Renal cortex interstitium (tissue), 11 donors: ENCODE results near the gene FCGR3A. TPM values are rescaled to one million over a fixed set of nuclear protein-coding genes. Genes with fewer than 3 reads are reported as not detected.
"Not testable (repeated sequence)": the region's sequence is repeated elsewhere in the genome, so short reads cannot be mapped to it uniquely, and the experiment has no call there.

Experiments used
- DNase-seq, 11 donors: peaks; one replicate each; pipeline ENCODE4 v3.0.0-alpha.2; 2013; ENCODE audit warnings: low read depth in 9 of 11, low spot score in 4 of 11; ENCODE audit errors: extremely low read depth in 1 of 11
- polyA plus RNA-seq, 3 donors: library from polyadenylated mRNA; unstranded; fragments of 120-200 nt; gene quantifications; one replicate each; pipeline ENCODE4 v1.2.1, GENCODE V29; 2013; ENCODE audit not compliant: insufficient read length in 3 of 3

FCGR3A gene
- polyA plus RNA-seq, 3 donors = 1.6 to 2.7 (median 2.6) TPM

DNA sequence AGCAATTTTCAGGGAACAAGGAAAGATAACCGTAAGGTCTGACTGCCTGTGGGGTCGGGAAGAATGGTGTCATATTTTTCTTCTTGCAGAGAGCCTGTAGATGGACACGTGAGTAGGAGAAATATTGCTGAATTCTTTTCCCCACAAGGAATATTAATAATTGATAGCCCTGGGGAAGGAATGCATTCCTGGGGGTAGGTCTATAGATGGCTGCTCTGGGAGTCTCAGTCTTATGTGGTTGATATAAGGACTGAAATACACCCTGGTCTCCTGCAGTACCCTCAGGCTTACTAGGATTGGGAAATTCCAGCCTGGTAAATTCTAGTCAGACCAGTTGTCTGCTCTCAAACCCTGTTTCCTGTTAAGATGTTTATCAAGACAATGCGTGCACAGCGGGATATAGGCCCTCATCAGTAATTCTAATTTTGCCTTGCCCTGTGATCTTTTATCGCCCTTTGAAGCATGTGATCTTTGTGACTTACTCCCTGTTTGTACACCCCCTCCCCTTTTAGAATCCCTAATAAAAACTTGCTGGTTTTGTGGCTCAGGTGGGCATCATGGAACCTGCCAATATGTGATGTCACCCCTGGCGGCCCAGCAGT is 12.4 kb downstream of the FCGR3A start:
- DNase-seq = not testable (repeated sequence)

DNA sequence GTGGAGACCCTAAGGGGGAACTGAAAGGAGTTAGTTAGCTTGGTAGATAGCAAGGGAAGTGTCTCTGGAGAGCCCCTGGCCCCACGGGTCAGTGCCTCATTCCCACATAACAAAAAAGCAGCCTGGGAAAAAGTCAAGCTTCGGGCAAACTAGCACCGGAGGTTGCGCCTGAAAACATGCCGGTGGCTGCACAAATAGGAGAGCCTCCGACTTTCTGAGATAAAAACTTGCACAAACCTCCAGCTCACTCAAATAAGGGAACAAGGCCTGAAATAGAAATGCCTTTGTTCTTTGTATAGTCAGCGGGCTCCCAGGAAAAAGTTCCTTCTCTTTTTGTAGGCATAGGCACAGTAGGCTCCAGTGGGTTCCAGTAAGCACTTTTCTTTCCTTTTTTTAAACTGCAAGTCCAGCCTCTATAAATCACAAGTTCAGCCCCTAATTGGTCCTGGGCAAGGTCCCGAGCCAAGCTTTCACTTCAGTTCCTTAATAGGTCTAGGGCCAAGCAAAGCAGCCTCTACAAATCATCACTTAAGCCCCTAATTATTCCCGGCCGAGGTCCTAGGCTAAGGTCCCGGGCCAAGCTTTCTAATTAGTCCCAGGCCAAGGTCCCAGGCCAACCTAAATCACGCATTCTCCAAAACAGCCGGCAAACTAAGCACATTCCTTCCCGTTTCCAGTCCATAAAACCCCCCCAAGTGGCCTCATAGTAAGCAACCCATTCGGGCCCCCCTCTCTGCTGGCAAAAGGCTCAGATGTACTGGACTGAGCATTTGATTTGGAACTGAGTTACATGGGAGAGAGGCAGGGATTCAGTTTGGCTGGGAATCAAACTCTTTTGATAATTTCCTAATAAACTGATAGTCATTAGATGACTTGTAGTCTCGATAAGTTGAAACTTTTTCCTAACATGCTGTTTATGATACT is 16.7 kb downstream of the FCGR3A start:
- DNase-seq = peak in 5 of 11 donors; percentile 50 to 77 (median 72)

DNA sequence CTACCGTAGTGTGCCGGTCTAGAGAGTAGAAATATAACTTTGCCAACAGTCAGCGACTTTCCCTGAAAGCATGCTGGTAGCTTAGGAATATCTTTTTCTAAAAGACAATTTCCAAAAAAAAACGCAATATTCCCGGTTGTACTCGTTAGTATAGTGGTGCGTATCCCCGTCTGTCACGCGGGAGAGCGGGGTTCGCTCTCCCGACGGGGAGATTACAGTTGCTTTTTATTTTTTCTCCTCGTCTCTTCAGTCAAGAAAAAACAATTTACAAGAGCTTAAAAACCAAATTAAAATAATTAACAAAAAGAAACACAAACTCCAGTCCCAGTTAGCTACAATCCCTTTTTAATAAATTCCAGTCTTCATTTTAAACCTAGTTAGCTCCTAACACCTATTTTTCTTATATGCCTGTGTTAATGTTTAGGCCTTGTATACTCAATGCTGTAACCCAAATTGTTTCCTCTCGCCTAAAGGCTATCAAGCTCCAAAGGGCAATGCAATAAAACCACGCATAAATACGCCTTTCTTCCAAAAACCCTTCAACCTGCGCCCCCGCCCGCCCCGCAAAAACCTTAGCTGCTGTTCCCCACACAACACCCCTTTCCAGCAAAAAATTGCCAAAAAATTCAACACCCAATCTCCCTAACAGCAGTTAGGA is 17.5 kb downstream of the FCGR3A start:
- no peak for DNase-seq

DNA sequence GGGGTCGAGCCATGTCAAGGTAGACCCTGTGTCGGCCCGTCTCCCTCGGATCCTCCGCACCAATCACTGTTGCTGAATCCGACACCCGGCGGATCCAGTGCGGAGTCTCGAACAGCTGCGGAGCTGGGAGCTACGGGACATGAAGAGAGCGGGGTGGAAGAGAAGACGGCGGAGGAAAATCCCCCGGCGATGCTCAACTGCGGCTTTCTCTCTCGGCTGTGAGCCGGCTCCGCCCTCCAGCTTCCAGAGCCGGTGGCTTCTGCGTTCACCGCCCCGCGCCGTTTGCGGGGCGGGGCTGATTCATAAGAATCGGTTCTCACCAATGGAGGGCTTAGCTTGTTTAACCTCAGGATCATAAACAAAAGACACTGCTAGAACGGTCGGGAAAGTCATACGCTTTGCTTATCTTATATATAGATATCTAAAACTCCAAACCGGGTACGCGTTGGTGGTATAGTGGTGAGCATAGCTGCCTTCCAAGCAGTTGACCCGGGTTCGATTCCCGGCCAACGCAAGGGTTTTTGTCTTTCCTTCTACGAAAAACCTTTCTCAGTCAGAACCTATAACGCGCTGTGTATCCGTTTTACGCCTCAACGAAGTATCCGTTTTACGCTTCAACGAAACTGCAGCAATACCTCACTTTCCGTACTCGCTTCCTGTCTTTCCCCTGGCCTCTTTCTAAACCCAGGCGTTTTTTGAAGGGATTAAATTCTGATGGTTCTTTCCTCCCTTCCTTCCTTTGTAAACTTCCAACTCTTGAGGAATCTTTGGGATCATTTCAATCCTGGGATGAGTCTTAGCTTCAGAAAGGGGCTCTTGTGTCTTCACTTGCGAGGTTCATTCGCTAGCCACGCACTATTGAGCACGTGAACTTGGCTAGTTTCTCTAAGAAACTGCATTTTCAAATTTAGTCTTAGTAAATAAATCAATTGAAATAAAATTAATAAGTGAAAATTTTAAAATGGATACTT is 18.7 kb downstream of the FCGR3A start:
- peak in 10 of 11 donors; percentile 70 to 85 (median 74) for DNase-seq

DNA sequence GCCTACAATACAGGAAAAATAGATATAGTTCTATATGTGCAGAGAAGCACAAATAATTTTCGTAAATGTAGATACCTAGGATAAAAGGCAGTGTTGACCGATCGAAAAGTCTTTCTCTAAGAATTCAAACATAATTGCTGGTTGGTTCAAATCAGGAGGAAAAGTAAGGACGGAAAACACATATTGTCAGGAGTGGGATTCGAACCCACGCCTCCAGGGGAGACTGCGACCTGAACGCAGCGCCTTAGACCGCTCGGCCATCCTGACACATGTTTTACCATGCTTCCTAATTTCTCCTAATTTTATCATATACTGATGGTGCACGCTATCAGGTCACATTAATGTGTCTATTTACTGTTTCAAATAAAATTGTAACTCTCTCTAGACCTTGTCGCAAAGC is 19.5 kb downstream of the FCGR3A start:
- peak in 1 of 11 donors; percentile 42 for DNase-seq

DNA sequence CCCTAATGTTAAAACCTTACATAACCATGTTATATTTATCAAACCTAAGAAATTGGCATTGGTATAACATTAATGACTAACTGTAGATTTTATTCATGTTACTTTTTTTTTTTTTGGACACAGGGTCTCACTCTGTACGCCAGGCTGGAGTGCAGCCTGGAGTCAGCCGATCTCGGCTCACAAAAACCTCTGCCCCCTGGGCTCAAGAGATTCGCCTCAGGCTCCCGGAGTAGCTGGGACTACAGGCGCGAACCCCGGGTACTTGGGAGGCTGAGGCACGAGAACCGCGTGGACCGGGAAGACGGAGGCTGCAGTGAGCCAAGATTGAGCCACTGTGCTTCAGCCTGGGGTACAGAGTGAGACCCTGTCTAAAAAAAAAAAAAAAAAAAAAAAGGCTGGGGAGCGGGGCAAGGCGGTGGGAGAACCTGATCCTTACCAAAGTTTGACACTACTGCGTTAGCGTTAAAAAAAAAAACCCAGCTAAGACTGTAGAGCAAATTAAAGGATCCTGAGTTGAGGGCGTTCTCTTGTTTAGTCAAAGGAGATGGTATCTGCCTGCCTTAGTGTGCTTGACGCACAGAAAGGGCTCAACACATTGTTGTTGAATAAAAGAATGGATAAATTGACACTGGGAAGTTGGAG is 20.0 kb downstream of the FCGR3A start:
- not testable (repeated sequence) for DNase-seq

DNA sequence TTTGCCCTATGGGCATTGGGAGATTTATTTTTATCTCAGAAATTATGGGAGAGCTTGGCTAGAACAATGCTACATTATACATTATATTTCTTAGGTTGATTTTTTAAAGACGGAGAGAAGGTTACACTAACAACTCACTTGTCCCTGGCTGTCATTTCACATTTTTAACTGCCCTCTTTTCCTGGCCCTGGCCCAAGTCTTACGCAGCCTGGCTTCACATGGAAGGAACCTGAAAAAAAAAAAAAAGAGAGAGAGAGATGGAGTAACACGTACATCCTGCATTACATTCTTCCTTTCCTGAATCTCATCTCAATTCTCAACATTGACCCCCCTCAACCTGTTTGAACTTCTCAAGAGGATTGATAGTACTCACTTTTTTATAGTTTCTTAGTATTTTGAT is 21.1 kb downstream of the FCGR3A start:
- not testable (repeated sequence) for DNase-seq

DNA sequence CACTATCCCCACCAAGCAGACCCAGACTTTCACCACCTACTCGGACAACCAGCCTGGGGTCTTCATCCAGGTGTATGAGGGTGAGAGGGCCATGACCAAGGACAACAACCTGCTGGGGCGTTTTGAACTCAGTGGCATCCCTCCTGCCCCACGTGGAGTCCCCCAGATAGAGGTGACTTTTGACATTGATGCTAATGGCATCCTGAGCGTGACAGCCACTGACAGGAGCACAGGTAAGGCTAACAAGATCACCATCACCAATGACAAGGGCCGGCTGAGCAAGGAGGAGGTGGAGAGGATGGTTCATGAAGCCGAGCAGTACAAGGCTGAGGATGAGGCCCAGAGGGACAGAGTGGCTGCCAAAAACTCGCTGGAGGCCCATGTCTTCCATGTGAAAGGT is 23.7 kb downstream of the FCGR3A start:
- DNase-seq = not testable (repeated sequence)

DNA sequence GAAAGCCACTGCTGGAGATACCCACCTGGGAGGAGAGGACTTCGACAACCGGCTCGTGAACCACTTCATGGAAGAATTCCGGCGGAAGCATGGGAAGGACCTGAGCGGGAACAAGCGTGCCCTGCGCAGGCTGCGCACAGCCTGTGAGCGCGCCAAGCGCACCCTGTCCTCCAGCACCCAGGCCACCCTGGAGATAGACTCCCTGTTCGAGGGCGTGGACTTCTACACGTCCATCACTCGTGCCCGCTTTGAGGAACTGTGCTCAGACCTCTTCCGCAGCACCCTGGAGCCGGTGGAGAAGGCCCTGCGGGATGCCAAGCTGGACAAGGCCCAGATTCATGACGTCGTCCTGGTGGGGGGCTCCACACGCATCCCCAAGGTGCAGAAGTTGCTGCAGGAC is 24.3 kb downstream of the FCGR3A start:
- DNase-seq = not testable (repeated sequence)

DNA sequence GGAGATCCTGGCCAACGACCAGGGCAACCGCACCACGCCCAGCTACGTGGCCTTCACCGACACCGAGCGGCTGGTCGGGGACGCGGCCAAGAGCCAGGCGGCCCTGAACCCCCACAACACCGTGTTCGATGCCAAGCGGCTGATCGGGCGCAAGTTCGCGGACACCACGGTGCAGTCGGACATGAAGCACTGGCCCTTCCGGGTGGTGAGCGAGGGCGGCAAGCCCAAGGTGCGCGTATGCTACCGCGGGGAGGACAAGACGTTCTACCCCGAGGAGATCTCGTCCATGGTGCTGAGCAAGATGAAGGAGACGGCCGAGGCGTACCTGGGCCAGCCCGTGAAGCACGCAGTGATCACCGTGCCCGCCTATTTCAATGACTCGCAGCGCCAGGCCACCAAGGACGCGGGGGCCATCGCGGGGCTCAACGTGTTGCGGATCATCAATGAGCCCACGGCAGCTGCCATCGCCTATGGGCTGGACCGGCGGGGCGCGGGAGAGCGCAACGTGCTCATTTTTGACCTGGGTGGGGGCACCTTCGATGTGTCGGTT is 24.8 kb downstream of the FCGR3A start:
- DNase-seq = not testable (repeated sequence)

DNA sequence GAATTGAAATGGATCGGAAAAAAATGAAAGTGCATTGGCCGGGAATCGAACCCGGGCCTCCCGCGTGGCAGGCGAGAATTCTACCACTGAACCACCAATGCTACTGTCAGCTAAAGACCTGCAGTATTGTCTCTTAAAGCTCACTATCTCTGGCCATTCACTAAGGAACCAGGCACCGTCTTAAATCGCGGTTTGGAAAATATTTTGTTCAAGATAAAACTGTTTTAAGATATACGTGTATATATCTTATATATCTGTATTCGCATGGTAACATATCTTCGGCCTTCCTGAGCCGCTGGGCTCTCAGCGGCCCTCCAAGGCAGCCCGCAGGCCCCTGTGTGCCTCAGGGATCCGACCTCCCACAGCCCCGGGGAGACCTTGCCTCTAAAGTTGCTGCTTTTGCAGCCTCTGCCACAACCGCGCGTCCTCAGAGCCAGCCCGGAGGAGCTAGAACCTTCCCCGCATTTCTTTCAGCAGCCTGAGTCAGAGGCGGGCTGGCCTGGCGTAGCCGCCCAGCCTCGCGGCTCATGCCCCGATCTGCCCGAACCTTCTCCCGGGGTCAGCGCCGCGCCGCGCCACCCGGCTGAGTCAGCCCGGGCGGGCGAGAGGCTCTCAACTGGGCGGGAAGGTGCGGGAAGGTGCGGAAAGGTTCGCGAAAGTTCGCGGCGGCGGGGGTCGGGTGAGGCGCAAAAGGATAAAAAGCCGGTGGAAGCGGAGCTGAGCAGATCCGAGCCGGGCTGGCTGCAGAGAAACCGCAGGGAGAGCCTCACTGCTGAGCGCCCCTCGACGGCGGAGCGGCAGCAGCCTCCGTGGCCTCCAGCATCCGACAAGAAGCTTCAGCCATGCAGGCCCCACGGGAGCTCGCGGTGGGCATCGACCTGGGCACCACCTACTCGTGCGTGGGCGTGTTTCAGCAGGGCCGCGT is 25.5 kb downstream of the FCGR3A start, which contains the start of gene HSPA6:
Gene HSPA6, plus strand, starts transcription at position 724 of the 925 bp plus-strand sequence. Its CDS starts 119 bp downstream, at position 843.
- peak in 10 of 11 donors; percentile 70 to 81 (median 76) for DNase-seq

DNA sequence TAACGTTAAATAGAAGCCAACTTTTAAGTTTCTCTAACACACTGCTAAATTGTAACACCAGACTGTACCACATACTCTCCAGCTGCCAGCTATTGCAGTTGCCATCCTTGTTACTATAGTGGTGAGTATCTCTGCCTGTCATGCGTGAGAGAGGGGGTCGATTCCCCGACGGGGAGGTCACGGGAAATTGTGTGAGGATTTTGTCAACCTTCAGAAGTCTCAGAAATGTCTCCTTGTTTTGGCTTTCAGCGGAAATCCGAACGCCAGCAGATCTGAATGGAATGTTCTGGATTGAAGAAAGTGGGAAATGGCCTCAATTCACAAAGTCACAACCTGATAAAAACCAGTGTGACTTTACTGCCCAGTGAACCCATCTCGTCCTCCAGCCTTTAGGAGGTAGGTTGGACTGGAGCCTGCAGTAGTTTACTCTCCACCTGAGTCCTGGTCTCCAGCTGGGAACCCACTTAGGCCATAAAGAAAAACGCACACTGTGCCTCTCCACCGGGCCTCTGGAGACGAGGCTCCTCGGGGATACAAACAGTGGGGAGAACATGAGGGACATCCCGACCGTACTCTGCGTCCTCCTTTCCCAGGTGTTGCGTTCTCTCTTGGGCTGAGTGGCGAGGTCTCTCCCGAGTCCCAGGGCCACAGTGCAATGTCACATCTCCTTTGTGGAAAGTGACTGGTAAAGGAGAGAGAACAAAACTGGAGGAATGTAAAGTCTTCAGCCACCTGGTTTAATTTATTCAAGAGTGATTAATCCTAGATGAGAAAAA is 26.4 kb downstream of the FCGR3A start:
- DNase-seq = not testable (repeated sequence)

DNA sequence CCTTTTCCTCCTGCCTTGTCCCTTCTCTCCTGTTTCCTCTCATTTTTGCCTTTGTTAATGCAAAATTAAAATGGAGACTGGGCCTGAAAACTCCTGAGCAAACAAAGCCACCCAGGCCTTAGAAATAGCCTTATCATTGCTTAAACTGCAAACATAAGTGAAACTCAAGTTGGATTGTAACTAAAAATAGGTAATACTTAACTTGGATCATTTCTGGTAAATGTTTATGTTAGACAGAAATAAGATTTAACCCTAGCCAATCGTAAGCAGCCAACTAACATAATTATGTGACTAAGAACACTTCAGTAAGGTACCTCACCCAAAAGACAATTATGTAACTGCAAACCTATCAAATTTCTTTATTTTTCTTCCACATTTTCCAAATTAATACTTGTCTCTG is 35.7 kb downstream of the FCGR3A start:
- not testable (repeated sequence) for DNase-seq

DNA sequence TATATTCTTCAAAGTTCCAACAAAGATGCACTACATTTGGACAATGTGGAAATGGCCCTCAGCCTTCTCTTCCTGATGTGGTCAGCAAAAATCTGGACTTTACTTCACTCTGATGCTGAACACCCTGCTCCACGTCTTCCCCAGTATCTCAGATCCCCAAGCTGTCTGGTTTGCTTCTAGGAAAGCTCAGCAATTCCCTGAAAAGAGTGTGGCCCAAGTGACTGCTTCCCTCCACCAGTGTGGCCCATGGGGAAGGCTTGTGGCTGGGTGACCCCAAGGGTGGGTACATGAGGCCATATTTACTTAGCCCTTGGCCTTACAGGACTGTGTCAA is 36.2 kb downstream of the FCGR3A start:
- not testable (repeated sequence) for DNase-seq

DNA sequence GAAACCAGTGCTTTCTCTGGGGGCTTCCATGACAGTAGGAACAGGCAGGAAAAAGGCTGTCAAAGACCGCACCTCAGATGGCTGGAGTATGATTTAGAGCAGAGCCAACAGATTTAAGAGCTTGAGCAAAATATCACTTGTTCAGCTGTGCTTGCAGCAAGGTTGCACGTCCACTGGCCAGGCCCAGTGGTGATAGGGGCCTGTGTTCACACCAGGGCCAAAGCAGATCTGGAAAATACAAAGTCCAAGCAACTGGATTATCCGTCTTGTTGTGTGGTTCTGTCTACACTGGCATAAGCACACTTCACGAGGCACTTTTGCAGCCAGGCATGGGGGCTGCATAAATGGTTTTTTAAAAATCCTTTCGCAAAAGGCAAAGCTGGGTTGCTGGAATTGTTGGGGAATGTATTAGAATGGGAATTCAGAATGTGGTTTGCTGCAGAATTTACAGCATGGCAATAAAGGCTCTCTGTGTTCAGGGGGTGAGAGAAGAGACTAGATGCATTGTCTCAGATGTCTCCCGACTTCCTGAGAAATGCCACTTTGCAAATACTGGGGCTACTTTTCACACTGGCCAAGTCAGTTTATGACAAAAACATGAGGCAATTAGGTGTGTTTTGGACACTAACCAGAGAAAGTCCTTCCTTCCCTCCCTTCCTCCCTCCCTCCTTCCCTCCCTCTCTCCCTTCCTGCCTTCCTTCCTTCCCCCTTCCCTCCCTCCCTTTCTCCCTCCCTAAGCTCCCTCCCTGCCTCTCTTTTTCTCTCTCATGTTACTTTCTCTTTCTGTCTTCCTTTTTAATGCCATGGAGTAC is 36.8 kb downstream of the FCGR3A start:
- DNase-seq = not testable (repeated sequence)

DNA sequence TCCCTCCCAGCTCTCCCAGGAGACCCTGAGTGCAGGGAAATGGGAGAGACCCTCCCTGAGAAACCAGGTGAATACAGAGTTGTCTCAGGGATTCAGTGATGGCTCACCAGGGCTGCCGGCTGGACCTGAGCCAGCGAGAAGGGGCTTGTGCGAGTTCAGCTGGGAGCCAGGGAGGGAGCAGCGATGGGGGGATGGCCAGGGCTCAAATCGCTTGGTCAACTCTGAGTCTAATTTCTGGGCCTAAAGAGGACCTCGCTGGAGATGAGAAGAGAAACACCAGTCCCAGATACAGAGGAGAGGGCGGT is 37.9 kb downstream of the FCGR3A start:
- no peak for DNase-seq
